Subcutaneous abdominal adipose tissue (tissue), 5 donors: ENCODE data around the gene ATF1.

Source experiments
- H3K27ac ChIP-seq: one replicate; pipeline ENCODE4 v1.7.0; 2013; ENCODE audit warnings: low read depth, mild to moderate bottlenecking, inconsistent platforms, low read length, moderate library complexity
- H3K27me3 ChIP-seq, 5 donors: one replicate each; pipeline ENCODE4 v1.7.0; 2013; ENCODE audit warnings: low read length in 5 of 5, inconsistent platforms in 1 of 5; ENCODE audit not compliant: control insufficient read depth in 5 of 5, insufficient read depth in 4 of 5
- H3K36me3 ChIP-seq, 5 donors: one replicate each; pipeline ENCODE4 v1.7.0; 2013; ENCODE audit warnings: low read length in 5 of 5; ENCODE audit not compliant: control insufficient read depth in 5 of 5, insufficient read depth in 5 of 5
- H3K4me1 ChIP-seq, 5 donors: one replicate each; pipeline ENCODE4 v1.7.0; 2013; ENCODE audit warnings: low read length in 5 of 5, mild to moderate bottlenecking in 3 of 5, moderate library complexity in 1 of 5; ENCODE audit not compliant: control insufficient read depth in 5 of 5, insufficient read depth in 5 of 5
- H3K4me3 ChIP-seq, 5 donors: one replicate each; pipeline ENCODE4 v1.7.0; 2013; ENCODE audit warnings: low read length in 5 of 5, low read depth in 1 of 5
- H3K9ac ChIP-seq, 5 donors: one replicate each; pipeline ENCODE4 v1.7.0; 2013; ENCODE audit warnings: low read length in 5 of 5, mild to moderate bottlenecking in 4 of 5, moderate library complexity in 3 of 5
- H3K9me3 ChIP-seq, 5 donors: one replicate each; pipeline ENCODE4 v1.7.0; 2013; ENCODE audit warnings: low read length in 5 of 5; ENCODE audit not compliant: control insufficient read depth in 5 of 5
- donor health status: healthy.
- donor health status: healthy.
- donor health status: healthy.
- donor health status: healthy.
- donor health status: healthy.

The ATF1 gene

GRCh38 chr12:50763639-50764285 lies at the start of gene ATF1:
TSS of gene ATF1 (plus strand) at chr12:50764101. CDS start at chr12:50780146, 16,045 bp downstream.
- peak within 1 kb of the TSS; percentile 84 to 90 (median 88) for H3K4me3 ChIP-seq
- no peaks in the 10 kb centered on the region for H3K36me3 ChIP-seq
- H3K27me3 ChIP-seq, result no peaks in the 10 kb centered on the region
- no peaks in the 10 kb centered on the region for H3K9me3 ChIP-seq
- peak within 1 kb of the TSS; percentile 26 to 92 (median 86) for H3K9ac ChIP-seq
- H3K4me1 ChIP-seq, result peaks cover 0 to 29% (median 26%) of the 10 kb centered on the region in 5 donors
- peak within 1 kb of the TSS; percentile 88 for H3K27ac ChIP-seq

GRCh38 chr12:50715174-50715573 lies 48.7 kb upstream of the ATF1 start:
- no peak overlapping the region for H3K9ac ChIP-seq
- H3K4me3 ChIP-seq, result no peak overlapping the region
- H3K4me1 ChIP-seq, result peaks cover 0 to 8% (median 0%) of the 10 kb centered on the region in 5 donors
- no peak overlapping the region for H3K27ac ChIP-seq
- peaks cover 14 to 67% (median 43%) of the 10 kb centered on the region in 5 donors for H3K36me3 ChIP-seq
- H3K27me3 ChIP-seq, result no peaks in the 10 kb centered on the region
- H3K9me3 ChIP-seq, result no peaks in the 10 kb centered on the region

- Histone ChIP-seq H3K4me3 (no peak overlapping the region), H3K36me3 (peaks cover 14 to 66% (median 52%) of the 10 kb centered on the region in 5 donors), H3K9me3 (no peaks in the 10 kb centered on the region), H3K4me1 (peaks cover 0 to 15% (median 0%) of the 10 kb centered on the region in 5 donors), H3K9ac (no peak overlapping the region), H3K27me3 (no peaks in the 10 kb centered on the region), H3K27ac (no peak overlapping the region)
Measured at GRCh38 chr12:50718760-50719159, 45.1 kb upstream of the ATF1 start.

- no peaks in the 10 kb centered on the region for H3K9me3 ChIP-seq
- no peak overlapping the region for H3K9ac ChIP-seq
- H3K36me3 ChIP-seq, result peaks cover 12 to 67% (median 56%) of the 10 kb centered on the region in 5 donors
- no peaks in the 10 kb centered on the region for H3K27me3 ChIP-seq
- no peak overlapping the region for H3K27ac ChIP-seq
- peaks cover 0 to 20% (median 0%) of the 10 kb centered on the region in 5 donors for H3K4me1 ChIP-seq
- no peak overlapping the region for H3K4me3 ChIP-seq
Measured at GRCh38 chr12:50720085-50720484, 43.8 kb upstream of the ATF1 start.

- Histone ChIP-seq H3K27ac (no peak overlapping the region), H3K4me1 (peaks cover 0 to 20% (median 0%) of the 10 kb centered on the region in 5 donors), H3K9me3 (no peaks in the 10 kb centered on the region), H3K4me3 (no peak overlapping the region), H3K9ac (no peak overlapping the region), H3K27me3 (no peaks in the 10 kb centered on the region), H3K36me3 (peaks cover 12 to 67% (median 56%) of the 10 kb centered on the region in 5 donors)
Measured at GRCh38 chr12:50720501-50720900, 43.4 kb upstream of the ATF1 start.

GRCh38 chr12:50723865-50724264 lies 40.0 kb upstream of the ATF1 start:
- H3K4me1 ChIP-seq, result peaks cover 0 to 20% (median 0%) of the 10 kb centered on the region in 5 donors
- H3K27me3 ChIP-seq, result no peaks in the 10 kb centered on the region
- no peak overlapping the region for H3K9ac ChIP-seq
- peaks cover 12 to 81% (median 71%) of the 10 kb centered on the region in 5 donors for H3K36me3 ChIP-seq
- no peak overlapping the region for H3K4me3 ChIP-seq
- H3K27ac ChIP-seq, result no peak overlapping the region
- H3K9me3 ChIP-seq, result no peaks in the 10 kb centered on the region

GRCh38 chr12:50725011-50725942 lies 38.6 kb upstream of the ATF1 start:
- H3K36me3 ChIP-seq, result peaks cover 17 to 88% (median 78%) of the 10 kb centered on the region in 5 donors
- H3K4me3 ChIP-seq, result no peak overlapping the region
- H3K4me1 ChIP-seq, result peaks cover 0 to 14% (median 0%) of the 10 kb centered on the region in 5 donors
- H3K9ac ChIP-seq, result no peak overlapping the region
- no peaks in the 10 kb centered on the region for H3K27me3 ChIP-seq
- no peaks in the 10 kb centered on the region for H3K9me3 ChIP-seq
- no peak overlapping the region for H3K27ac ChIP-seq

GRCh38 chr12:50727466-50727865 lies 36.4 kb upstream of the ATF1 start:
- Histone ChIP-seq H3K27ac (no peak overlapping the region), H3K4me3 (no peak overlapping the region), H3K36me3 (peaks cover 26 to 98% (median 83%) of the 10 kb centered on the region in 5 donors), H3K9ac (no peak overlapping the region), H3K4me1 (peaks cover 0 to 9% (median 0%) of the 10 kb centered on the region in 5 donors), H3K9me3 (no peaks in the 10 kb centered on the region), H3K27me3 (no peaks in the 10 kb centered on the region)

GRCh38 chr12:50728417-50728816 lies 35.5 kb upstream of the ATF1 start:
- Histone ChIP-seq H3K9me3 (no peaks in the 10 kb centered on the region), H3K4me3 (no peak overlapping the region), H3K27ac (no peak overlapping the region), H3K27me3 (no peaks in the 10 kb centered on the region), H3K9ac (no peak overlapping the region), H3K4me1 (peaks cover 0 to 8% (median 0%) of the 10 kb centered on the region in 5 donors), H3K36me3 (peaks cover 26 to 98% (median 82%) of the 10 kb centered on the region in 5 donors)

GRCh38 chr12:50728841-50729240 lies 35.1 kb upstream of the ATF1 start:
- Histone ChIP-seq H3K9ac (no peak overlapping the region), H3K4me3 (no peak overlapping the region), H3K4me1 (peaks cover 0 to 4% (median 0%) of the 10 kb centered on the region in 5 donors), H3K9me3 (no peaks in the 10 kb centered on the region), H3K27ac (no peak overlapping the region), H3K27me3 (no peaks in the 10 kb centered on the region), H3K36me3 (peaks cover 26 to 98% (median 81%) of the 10 kb centered on the region in 5 donors)
